Ascending aorta (tissue), 2 donors: ENCODE measurements around the gene RTN3. TPM values are rescaled to one million over a fixed set of nuclear protein-coding genes. Genes with fewer than 3 reads are reported as not detected.

Experiments
- DNase-seq, 2 donors: peaks; one replicate each; pipeline ENCODE4 v3.0.0-alpha.2; 2019; ENCODE audit warnings: low spot score in 2 of 2
- H3K27ac ChIP-seq, 2 donors: fragments of 200-600 bp; sonication (generic); one replicate each; pipeline ENCODE4 v1.5.1; 2016 to 2017; ENCODE audit warnings: mild to moderate bottlenecking in 1 of 2
- H3K27me3 ChIP-seq: fragments of 200-600 bp; sonication (generic); one replicate; pipeline ENCODE4 v1.5.1; 2017
- H3K36me3 ChIP-seq, 2 donors: fragments of 200-600 bp; sonication (generic); one replicate each; pipeline ENCODE4 v1.5.1; 2016
- H3K4me1 ChIP-seq, 2 donors: fragments of 200-600 bp; sonication (generic); one replicate each; pipeline ENCODE4 v1.5.1; 2016 to 2017; ENCODE audit warnings: mild to moderate bottlenecking in 1 of 2
- H3K4me3 ChIP-seq, 2 donors: fragments of 200-600 bp; sonication (generic); one replicate each; pipeline ENCODE4 v1.5.1; 2016 to 2017; ENCODE audit warnings: mild to moderate bottlenecking in 1 of 2
- H3K9me3 ChIP-seq, 2 donors: fragments of 200-600 bp; sonication (generic); one replicate each; pipeline ENCODE4 v1.5.1; 2016
- CTCF ChIP-seq, 3 experiments: fragments of 200-600 bp in 2 of 3; fragments of 450-650 bp in 1 of 3; sonication (generic) in 2 of 3; IDR thresholded peaks; one replicate each; pipeline ENCODE4 v1.5.1; 2016 to 2019; ENCODE audit warnings: antibody characterized with exemption in 3 of 3, mild to moderate bottlenecking in 1 of 3, moderate library complexity in 1 of 3
- intact Hi-C: fragments of 100-400 bp; cut with DNase I; formaldehyde crosslinking; loops from one replicate; pipeline ENCODE4 v1.15.1; 2023
- total RNA-seq: library from RNA; depleted of rRNA; stranded (reverse); fragments of >200 nt; gene quantifications from one replicate; pipeline ENCODE4 v1.1.0, GENCODE V29; 2016

Gene RTN3
- total RNA-seq, 1 donor from 2014 or later, result 49.5 TPM

- no peak for TF ChIP-seq CTCF (IDR thresholded peaks at IDR 0.05)
- peak overlapping the region; percentile 14 to 21 for H3K4me3 ChIP-seq
- H3K36me3 ChIP-seq, result peaks cover 0 to 4% of the 10 kb centered on the region in 2 donors
- no peak for DNase-seq
- H3K9me3 ChIP-seq, result no peaks in the 10 kb centered on the region
- peaks cover 13 to 54% of the 10 kb centered on the region in 2 donors for H3K4me1 ChIP-seq
- peak overlapping the region; percentile 100 for H3K27ac ChIP-seq
- no peaks in the 10 kb centered on the region for H3K27me3 ChIP-seq
- intact Hi-C loops, result loop anchor here (2.0 kb wide), 1 partner anchor 13 kb away; the partner anchor contains the start of gene RTN3
Observed at GRCh38 chr11:63667995-63668795, 13.1 kb upstream of the RTN3 start.

- peaks cover 13 to 41% of the 10 kb centered on the region in 2 donors for H3K4me1 ChIP-seq
Observed at GRCh38 chr11:63670096-63670432, 11.2 kb upstream of the RTN3 start.

GRCh38 chr11:63670433-63671321, 10.6 kb upstream of the RTN3 start:
- intact Hi-C loops, result loop anchor here (1.0 to 10.0 kb wide), 3 partner anchors 11 to 144 kb away; partner anchors contain the start of genes PLAAT3, RTN3 and SPINDOC
- DNase-seq, result peak in 1 of 2 donors; percentile 78
- peak in 2 of 3 experiments; percentile 39 to 49 for TF ChIP-seq CTCF (IDR thresholded peaks at IDR 0.05)
- no peaks in the 10 kb centered on the region for H3K27me3 ChIP-seq
- peaks cover 0 to 4% of the 10 kb centered on the region in 2 donors for H3K36me3 ChIP-seq
- H3K4me1 ChIP-seq, result peaks cover 13 to 41% of the 10 kb centered on the region in 2 donors
- H3K9me3 ChIP-seq, result no peaks in the 10 kb centered on the region
- H3K4me3 ChIP-seq, result peak overlapping the region; percentile 93 to 95
- H3K27ac ChIP-seq, result peak overlapping the region; percentile 100

More at GRCh38 chr11:63670096-63670432, 11.2 kb upstream of the RTN3 start:
- intact Hi-C loops, result loop anchor here (5.0 to 10.0 kb wide), 2 partner anchors 58 to 145 kb away; partner anchors contain the start of genes PLAAT3 and SPINDOC
- peak overlapping the region; percentile 100 for H3K27ac ChIP-seq
- no peaks in the 10 kb centered on the region for H3K27me3 ChIP-seq
- peak overlapping the region; percentile 93 to 95 for H3K4me3 ChIP-seq
- H3K9me3 ChIP-seq, result no peaks in the 10 kb centered on the region
- no peak for TF ChIP-seq CTCF (IDR thresholded peaks at IDR 0.05)
- H3K36me3 ChIP-seq, result peaks cover 0 to 4% of the 10 kb centered on the region in 2 donors
- no peak for DNase-seq

GRCh38 chr11:63671322-63672155, 9.8 kb upstream of the RTN3 start, which contains the start of gene ATL3:
Gene ATL3 (minus strand): TSS chr11:63671376. CDS start chr11:63671335, 41 bp downstream.
- intact Hi-C loops, result loop anchor here (1.0 to 10.0 kb wide), 3 partner anchors 10 to 143 kb away; partner anchors contain the start of genes PLAAT3, RTN3 and SPINDOC
- no peaks in the 10 kb centered on the region for H3K27me3 ChIP-seq
- H3K4me3 ChIP-seq, result peak within 1 kb of the TSS; percentile 93 to 95
- peaks cover 0 to 4% of the 10 kb centered on the region in 2 donors for H3K36me3 ChIP-seq
- peak; percentile 89 to 99 for DNase-seq
- H3K9me3 ChIP-seq, result no peaks in the 10 kb centered on the region
- H3K27ac ChIP-seq, result peak within 1 kb of the TSS; percentile 100
- H3K4me1 ChIP-seq, result peaks cover 13 to 36% of the 10 kb centered on the region in 2 donors
- TF ChIP-seq CTCF (IDR thresholded peaks at IDR 0.05), result peak in 1 of 3 experiments; percentile 20
